Loucy (cell line): ENCODE results near the gene MISFA.

Source experiments
- CTCF ChIP-seq: fragments of 200-600 bp; sonication (generic); conservative IDR thresholded peaks from 2 replicates; pipeline ENCODE4 v1.5.1; 2014; ENCODE audit warnings: mild to moderate bottlenecking, antibody characterized with exemption, low read length
- EZH2phosphoT487 ChIP-seq: fragments of 200-600 bp; IDR thresholded peaks from 2 replicates; pipeline ENCODE4 v1.6.1; 2018; ENCODE audit warnings: antibody characterized with exemption, mild to moderate bottlenecking, moderate library complexity, borderline replicate concordance

- TF ChIP-seq CTCF (no peak), EZH2phosphoT487 (no peak)
Observed at GRCh38 chr11:18581825-18582224, 17.8 kb upstream of the MISFA start.
